GM19193 (cell line): ENCODE measurements around the gene NKD1.

ENCODE experiments used
- POLR2A ChIP-seq: IDR thresholded peaks from 4 replicates; pipeline ENCODE4 v1.6.1; 2011; ENCODE audit not compliant: insufficient read depth, insufficient read length; ENCODE audit errors: extremely low read depth

NKD1 gene

GRCh38 chr16:50604065-50604418, 55.8 kb downstream of the NKD1 start:
- no peak for TF ChIP-seq POLR2A

DNA sequence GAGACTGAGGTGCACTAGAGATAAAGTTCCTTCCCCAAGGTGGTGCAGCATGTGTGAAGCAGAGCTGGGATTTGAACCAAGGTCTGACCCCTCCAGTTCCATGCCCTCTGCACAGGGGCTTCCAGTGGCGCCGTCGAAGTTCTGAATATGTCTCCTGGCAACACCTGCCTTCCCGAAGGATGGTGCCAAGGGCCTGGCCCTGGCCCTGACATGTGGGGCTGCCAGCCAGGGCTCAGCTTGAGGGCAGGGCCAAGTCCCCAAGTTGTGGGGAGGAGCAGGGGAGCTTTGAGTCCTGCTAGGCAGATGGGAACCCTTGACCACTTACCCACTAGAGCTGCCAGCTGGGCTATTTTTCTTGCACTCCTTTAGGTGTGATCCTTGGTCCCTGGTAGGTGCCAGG, 56.4 kb downstream of the NKD1 start:
- no peak for TF ChIP-seq POLR2A

DNA sequence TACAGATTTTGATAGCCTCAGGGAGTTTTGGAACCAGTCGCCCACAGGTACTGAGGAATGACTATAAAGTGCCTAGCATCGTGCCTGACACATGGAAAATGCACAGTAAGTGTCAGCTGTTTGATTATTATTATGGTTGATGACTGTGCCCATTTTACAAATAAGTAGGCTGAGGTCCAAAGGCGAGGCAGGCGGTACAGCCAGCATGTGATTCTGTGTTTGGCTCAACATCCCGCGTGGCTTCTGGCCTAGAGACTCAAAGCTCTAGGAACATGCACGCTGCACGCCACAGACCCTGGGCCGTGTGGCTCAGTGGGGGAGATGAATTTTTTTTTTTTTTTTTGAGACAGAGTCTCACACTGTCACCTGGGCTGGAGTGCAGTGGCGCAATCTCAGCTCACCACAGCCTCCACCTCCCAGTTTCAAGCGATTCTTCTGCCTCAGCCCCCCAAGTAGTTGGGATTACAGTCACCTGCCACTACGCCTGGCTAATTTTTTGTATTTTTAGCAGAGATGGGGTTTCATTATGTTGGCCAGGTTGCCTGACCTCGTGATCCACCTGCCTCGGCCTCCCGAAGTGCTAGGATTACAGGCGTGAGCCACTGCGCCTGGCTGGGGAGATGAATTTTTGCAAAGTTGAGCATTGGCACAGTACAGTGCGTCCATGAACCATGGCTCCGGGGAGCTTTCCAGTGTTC, 57.7 kb downstream of the NKD1 start:
- no peak for TF ChIP-seq POLR2A

GRCh38 chr16:50606431-50607050, 58.3 kb downstream of the NKD1 start:
- no peak for TF ChIP-seq POLR2A

- no peak for TF ChIP-seq POLR2A
Measured at GRCh38 chr16:50607051-50607431, 58.8 kb downstream of the NKD1 start.

DNA sequence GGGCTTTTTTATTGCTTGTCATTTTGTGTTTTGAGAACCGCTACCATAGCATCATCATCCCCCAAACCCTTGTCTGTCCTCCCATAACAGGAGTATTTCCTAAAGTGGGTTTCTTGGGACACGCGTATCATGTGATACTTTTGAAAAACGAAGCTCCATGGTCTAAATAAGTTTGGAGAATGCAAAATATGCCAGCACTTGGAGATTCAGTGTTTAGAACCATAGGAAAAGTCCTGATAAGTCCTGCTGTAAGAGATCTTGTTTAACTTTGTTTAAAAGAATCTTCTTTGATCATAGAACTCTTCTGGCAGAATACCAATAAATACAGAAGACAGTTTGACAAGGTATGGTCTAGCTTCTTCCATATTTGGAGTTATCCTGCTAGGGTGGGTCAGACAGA, 59.3 kb downstream of the NKD1 start:
- no peak for TF ChIP-seq POLR2A

DNA sequence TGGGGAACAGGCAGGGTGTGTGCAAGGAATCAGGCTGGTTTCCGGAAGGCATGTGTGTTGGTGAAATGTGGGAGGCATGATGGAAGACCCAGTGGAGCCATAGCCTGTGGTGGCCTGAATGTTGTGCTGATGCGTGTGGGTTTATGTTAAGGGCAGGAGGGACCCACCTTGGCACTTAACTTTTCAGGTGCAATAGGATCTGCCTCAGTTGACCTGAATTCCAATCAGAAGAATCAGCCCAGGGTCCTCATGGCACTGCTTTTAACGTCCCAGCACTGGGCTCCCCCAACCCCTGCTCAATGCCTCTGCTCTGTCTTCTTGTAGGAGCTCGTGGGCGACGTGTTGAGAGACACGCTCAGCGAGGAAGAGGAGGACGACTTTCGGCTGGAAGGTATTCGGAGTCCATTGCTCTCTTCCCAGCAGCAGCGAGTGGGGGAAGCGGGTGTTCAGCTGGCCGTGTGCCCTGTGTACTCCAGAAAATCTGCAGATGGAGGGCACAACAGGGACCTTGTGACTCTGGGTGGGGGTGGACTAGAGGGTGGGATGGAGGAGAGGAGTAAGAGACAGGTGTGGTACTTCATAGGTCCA, 59.9 kb downstream of the NKD1 start:
- no peak for TF ChIP-seq POLR2A

GRCh38 chr16:50609049-50609448, 60.9 kb downstream of the NKD1 start:
- TF ChIP-seq POLR2A, result no peak

GRCh38 chr16:50609471-50609870, 61.3 kb downstream of the NKD1 start:
- TF ChIP-seq POLR2A, result no peak

GRCh38 chr16:50610331-50611262, 62.4 kb downstream of the NKD1 start:
- TF ChIP-seq POLR2A, result no peak

DNA sequence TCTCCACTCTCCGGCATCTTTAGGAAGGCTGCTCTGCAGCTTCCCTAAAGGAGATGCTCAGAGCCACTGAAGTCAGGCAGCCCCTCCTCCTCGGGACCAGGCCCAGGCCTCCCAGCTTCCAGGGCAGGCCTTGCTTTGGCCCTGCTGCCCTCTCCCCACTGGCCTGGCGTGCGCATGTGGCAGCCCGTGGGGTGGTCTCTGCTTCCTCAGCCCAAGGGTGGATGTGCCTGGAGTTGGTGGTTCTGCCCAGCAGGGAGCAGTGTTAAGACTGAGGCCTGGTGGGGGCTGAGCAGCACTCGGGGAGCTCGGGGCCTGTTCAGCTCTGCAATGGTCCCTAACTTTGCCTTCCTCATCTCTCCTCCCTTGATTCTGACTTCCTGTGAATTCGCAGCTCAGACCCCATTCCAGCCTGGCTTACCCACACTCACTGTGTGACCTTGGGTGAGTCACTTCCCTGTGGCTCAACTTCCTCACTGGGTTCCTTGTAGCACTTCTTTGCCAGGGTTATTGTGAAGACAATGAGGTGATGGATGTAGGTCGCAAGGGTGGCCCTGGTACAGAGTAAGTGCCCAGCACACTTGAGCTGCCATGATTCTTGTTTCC, 63.2 kb downstream of the NKD1 start:
- TF ChIP-seq POLR2A, result no peak

DNA sequence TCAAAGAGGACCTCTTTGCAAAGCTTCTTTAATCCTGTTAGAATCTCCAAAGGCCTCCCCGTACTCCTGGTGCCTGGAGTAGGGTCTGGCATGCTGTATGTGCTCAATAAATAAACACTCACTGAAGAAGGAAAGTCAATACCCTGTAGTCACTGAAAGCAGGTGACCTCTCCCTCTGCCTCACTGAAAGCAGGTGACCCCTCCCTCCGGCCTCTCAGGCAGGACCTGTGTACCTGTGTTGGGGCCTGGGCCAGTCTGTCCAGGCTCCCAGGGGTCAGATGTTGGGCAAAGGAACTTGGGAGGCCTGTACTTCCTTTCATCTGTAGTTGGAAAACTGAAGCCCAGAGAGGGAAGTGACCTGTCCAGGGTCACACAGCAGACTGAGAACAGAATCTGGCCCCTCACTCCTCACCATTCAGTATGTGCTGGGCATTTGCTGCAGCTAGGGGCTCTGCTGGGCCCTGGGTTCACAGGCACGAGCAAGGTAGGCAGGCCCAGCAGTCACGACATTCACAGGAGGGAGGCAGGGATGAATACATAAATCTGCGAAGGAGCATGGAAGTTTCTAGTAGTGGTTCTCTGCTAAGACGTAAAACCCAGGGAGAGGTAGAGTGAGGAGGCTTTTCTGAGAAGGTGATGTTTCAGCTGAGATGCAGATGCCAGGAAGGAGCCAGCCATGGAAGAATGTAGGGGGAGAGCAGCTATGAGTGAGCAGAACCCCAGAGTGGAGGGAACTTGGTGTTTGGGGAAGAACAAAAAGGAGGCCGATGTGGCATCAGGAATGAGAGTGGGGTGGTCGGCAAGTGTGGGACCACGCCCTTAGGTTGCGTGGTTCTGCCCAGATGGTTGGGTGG, 64.0 kb downstream of the NKD1 start:
- no peak for TF ChIP-seq POLR2A

DNA sequence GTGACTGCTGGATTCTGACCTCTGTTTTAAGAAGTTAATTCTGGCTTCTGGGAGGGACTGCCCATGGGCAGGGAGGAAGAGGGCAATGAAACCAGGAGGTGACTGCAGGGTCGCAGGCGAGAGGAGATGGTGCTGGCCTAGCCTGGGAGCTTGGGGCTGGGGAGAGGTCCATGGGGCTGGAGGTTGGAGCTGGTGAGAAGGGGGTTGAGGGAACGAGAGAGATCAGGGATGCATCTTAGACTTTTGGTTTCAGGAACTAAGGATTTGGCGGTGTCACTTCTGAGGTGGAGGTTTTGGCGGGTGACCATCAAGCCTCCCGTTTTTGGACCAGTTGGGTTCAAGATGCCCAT, 64.6 kb downstream of the NKD1 start:
- TF ChIP-seq POLR2A, result no peak

DNA sequence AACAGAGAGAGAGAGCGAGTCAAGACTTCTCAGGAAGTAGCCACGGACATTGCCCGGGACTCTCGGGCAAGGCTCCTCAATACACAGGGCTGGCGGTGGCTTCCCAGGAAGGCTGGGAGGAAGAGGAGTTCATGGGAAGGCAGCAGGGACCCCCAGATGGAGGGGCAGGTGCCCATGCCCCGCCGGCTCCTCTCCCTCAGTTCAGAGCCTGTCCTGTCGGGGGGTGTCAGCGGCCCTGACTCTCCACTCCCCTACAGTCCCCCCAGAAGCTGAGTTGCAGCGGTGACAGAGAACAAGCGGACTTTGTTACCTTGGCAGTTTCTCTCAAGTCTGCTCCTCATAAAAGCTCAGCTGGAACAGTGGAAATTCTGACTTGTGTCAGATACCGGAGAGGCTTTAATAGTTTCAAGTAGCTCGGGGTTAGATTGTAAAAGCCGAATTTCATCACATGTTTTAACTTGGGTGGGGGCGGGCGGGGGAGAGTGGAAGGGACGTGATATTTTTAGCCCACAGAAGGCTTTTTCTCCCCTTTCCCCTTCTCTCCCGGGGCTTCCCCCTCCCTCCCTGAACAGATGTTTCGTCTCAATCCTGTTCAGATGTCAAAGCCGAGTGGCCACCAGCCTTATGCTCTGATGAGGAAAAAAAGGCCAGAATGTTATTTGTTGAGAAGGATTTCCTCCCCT, 65.2 kb downstream of the NKD1 start:
- no peak for TF ChIP-seq POLR2A

DNA sequence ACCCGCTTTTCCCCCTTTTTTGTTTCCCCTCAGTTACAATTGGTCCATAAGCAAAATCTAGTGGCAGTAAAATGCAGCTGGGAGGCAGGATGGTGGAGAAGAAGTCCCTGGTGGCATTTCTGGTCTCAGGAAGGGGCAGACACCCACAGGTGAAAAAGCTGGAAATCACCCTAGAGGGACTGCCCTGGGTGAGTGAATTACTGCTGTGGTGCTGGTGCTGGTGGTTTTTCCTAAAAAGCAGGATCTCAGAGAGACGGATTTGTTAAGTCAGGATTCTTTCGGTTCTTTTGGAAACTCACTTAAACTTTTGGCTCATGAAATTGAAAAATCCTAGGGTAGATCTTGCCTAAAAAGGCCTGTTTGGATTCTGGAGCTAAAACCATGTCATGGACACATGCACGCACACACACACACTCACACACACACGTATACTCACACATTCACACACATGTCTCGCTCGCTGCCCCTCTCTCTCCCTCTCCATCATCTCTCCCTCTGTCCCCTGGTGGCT, 65.8 kb downstream of the NKD1 start:
- no peak for TF ChIP-seq POLR2A
